GM18526 (cell line): ENCODE measurements around the gene COBLL1.

Source experiments
- POLR2A ChIP-seq: IDR thresholded peaks from 3 replicates; pipeline ENCODE4 v1.6.1; 2011; ENCODE audit not compliant: insufficient read length; ENCODE audit errors: extremely low read depth

COBLL1 gene

GRCh38 chr2:164671664-164672396 is 169.8 kb downstream of the COBLL1 start:
- TF ChIP-seq POLR2A: no peak

- no peak for TF ChIP-seq POLR2A
Measured at GRCh38 chr2:164669291-164669690, 172.3 kb downstream of the COBLL1 start.

GRCh38 chr2:164667566-164667965 is 174.1 kb downstream of the COBLL1 start:
- TF ChIP-seq POLR2A: no peak

GRCh38 chr2:164664070-164664469 is 177.6 kb downstream of the COBLL1 start:
- no peak for TF ChIP-seq POLR2A

DNA sequence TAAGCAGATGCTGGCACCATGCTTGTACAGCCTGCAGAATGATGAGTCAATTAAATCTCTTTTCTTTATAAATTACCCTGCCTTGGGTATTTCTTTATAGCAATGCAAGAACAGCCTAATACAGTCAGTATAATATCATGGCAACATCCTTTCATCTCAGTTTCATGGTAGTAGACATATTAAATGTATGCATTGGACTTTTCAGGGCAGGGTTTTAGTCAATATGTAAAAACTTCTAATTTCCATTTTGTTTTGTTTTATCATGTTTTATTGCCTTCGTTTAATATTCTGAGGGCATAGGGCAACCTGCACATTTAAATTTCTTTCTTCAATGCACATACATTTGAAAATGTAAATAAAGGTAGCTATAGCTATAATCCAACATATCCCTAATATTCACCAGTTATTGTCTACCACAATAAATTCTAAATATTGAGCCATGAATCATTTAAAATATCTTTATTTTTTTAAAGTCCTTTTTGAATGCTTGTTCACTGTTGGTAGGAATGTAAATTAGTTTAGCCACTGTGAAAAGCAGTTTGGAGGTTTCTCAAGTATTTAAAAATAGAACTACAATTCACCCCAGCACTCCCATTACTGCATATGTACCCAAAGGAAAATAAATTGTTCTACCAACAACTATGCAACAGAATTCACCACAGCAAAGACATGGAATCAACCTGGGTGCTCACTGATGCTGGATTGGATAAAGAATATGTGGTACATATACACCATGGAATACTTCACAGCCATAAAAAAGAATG is 178.6 kb downstream of the COBLL1 start:
- no peak for TF ChIP-seq POLR2A

- no peak for TF ChIP-seq POLR2A
Measured at GRCh38 chr2:164662066-164662465, 179.6 kb downstream of the COBLL1 start.

GRCh38 chr2:164661349-164661748 is 180.3 kb downstream of the COBLL1 start:
- no peak for TF ChIP-seq POLR2A

GRCh38 chr2:164657129-164657528 is 184.5 kb downstream of the COBLL1 start:
- TF ChIP-seq POLR2A: no peak

- TF ChIP-seq POLR2A: no peak
Measured at GRCh38 chr2:164655750-164656149, 185.9 kb downstream of the COBLL1 start.

DNA sequence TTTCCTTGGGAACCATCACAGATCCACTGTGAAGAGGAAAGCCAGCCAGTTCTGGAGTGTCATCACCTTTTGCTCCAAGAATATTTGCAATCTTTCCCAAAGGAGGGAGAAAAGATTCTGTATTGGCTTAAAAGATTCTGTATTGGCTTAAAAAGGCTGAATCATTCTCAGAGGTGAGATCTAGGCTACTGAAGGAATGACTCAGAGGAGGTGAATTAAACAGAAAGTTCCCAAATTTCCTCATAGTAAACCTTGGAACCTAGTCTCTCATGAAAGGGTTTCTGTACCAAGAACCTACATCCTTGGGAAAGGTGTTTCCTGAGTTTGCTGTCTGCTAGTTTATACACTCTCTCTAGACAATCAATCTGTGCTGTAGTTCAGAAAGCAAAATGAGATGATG is 186.3 kb downstream of the COBLL1 start:
- no peak for TF ChIP-seq POLR2A

DNA sequence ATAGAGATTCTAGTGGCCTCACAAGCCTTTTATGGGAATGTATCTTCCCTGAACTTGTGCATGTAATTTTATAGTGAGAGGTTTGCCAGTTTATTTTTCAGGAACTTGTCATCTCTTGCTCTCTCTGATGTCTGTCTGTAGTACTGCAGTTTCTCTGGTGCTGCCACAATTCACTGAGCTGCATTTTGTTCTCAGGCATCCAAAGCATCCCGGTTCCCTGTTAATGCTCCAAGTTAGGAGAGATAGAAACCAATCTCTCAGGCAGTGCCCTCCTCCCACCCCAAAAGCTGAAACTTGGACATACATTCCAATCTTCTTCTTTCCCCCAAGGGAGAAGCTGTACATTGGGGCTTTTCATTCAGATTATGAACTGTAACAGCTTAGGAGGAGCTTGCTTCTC is 190.3 kb downstream of the COBLL1 start:
- no peak for TF ChIP-seq POLR2A

DNA sequence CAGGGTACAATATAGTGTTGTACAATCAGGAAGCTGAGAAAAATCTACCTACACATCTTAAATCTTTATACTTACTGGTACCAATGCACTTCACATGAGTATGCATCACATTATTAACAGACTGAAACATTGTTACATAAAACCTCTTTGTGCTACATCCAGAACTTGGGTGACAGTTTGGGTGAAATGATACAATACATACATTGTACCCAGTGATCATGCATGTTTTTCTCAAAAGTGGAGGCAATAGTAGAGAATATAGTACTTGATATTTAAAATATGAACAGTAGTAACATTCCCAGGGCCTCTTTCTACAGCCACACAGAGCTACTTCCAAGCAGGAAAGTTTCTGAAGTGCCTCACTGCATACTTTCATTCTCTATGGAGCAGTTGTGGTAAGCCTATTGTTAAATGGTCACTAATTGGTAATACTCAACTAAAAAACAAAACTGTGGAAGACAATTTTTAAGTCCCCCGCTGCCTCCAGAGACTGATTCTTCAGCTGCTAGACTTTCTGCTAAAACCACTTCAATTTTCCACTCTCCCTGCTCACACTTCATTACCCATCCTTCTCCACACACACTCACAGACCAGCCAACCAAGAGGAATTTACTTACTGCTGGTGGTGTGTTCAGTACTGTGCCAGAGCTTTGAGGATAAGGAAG is 197.5 kb downstream of the COBLL1 start:
- TF ChIP-seq POLR2A: no peak

DNA sequence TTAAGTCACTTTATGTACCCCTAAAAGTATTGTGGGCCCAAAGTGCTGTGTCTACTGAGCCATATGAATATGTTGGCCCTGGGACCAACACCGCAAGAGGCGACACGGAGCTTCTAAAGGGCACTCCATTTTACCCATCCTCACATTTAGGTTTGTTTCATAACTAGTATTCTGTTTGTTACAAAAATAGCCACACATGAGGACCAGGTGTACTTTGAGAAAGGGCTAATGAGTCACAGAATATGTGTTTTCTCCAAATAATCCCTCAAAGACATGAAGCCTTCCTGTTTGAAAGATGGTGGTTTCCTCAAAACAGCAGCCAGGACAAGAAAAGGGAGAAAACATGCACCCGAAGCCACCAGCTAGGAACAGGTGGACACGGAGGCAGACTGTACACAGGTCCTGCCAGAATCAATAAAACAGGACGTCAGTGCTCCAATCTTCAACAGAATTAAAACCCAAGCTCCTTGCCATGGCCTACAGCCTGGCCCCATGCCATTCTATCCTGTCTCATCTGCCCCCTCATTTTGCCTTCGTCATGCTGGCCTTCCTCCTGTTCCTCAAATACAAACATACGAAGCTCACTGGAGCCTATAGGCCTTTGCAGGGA is 198.6 kb downstream of the COBLL1 start:
- no peak for TF ChIP-seq POLR2A

- no peak for TF ChIP-seq POLR2A
Measured at GRCh38 chr2:164642268-164642667, 199.4 kb downstream of the COBLL1 start.
